ENCODE measurements around the gene SPRED1. TPM values are rescaled to one million over a fixed set of nuclear protein-coding genes. Genes with fewer than 3 reads are reported as not detected.

The SPRED1 gene
- total and polyA plus RNA-seq, 2 of the 4 experiments (the other 2 are of a cell fraction): 6.6 to 17.9 TPM

DNA sequence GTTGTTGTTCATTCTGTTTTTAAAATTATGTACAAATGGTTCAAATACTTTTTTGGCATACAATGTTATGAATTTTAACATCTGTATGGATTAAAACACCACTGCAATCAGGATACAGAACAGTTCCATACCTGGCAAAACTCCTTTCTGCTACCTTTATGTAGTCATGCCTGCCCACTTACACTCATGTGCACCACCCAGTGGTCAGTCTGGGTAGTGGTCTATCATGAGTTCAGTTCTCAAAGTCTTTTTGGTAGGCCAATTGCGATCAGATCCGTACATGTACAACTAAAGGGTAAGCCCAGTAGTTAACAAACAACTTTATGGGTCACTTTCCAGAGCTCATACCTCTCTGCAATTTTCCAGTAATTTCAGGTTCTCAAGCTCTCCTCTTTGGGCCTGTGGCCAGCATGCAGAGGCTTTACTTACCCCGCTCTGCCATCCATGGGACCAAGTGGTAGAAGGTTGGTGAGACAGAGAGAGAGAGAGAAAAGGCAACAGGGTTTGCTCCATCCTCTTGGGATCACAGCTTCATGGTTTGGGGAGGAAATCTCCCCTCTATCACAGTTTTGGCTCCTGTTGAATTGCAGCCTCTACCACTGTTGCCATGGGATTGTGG is 137.4 kb downstream of the SPRED1 start:
- dilution Hi-C loops (cut with HindIII; ENCODE audit: low sequenced_read_pairs, unreplicated experiment): no loop called here
- Histone ChIP-seq H3K36me3 (ENCODE audit: control insufficient read depth, insufficient read depth, low read length) (no peaks in the 10 kb centered on the region), H3K9ac (ENCODE audit: low read depth, low read length) (no peak overlapping the region), H3K9me1 (ENCODE audit: insufficient read depth, low read length) (no peaks in the 10 kb centered on the region), H3K27ac (ENCODE audit: insufficient read depth, low read length) (no peak overlapping the region), H3K79me1 (ENCODE audit: low read depth in 1 of 2, low read length in 2 of 2) (no peaks in the 10 kb centered on the region), H2BK120ac (ENCODE audit: low read depth, low read length) (no peak overlapping the region), H3K4me3 (ENCODE audit: insufficient read depth, low read depth, low read length) (no peak overlapping the region), H4K5ac (ENCODE audit: low read depth, low read length) (no peak overlapping the region), H3K18ac (ENCODE audit: low read depth, low read length) (no peak overlapping the region), H2AK9ac (replicated peaks; ENCODE audit: low read depth, low read length, poor library complexity) (no peak overlapping the region), H3K4me1 (ENCODE audit: control insufficient read depth, insufficient read depth, low read length) (no peaks in the 10 kb centered on the region), H3K4ac (ENCODE audit: low read depth, low read length) (no peak overlapping the region), H3K23ac (ENCODE audit: low read depth, low read length) (no peak overlapping the region), H2BK5ac (ENCODE audit: low read depth, low read length, poor library complexity, severe bottlenecking) (no peak overlapping the region), H3K27me3 (ENCODE audit: control insufficient read depth, insufficient read depth, low read length) (no peaks in the 10 kb centered on the region), H3K4me2 (ENCODE audit: low read depth, low read length) (no peak overlapping the region), H3K56ac (ENCODE audit: extremely low read depth, insufficient read depth, low read length) (no peak overlapping the region), H3K14ac (replicated peaks; ENCODE audit: low read depth, low read length) (no peak overlapping the region), H4K91ac (ENCODE audit: insufficient read depth, low read depth, low read length) (no peak overlapping the region), H3K9me3 (ENCODE audit: control insufficient read depth, insufficient read depth, low read length) (0 out of 2 replicates have a peak, but pooled peaks cover 1% of the 10 kb centered on the region), H2AFZ (replicated peaks; ENCODE audit: low read length, poor library complexity) (no peak overlapping the region), H4K20me1 (ENCODE audit: insufficient read depth, low read length) (no peaks in the 10 kb centered on the region), H2BK15ac (ENCODE audit: low read depth, low read length) (no peak overlapping the region), H2AK5ac (ENCODE audit: low read depth, low read length) (no peak overlapping the region), H2BK20ac (ENCODE audit: low read depth, low read length) (no peak overlapping the region), H4K8ac (ENCODE audit: low read depth in 2 of 2, low read length in 2 of 2) (no peak overlapping the region)
- BruUV-seq (replicated peaks): no TSS peak
- peak; percentile 87 for ATAC-seq (ENCODE audit: low read depth)
- 86% methylated on average over 2 of the region's 3 CpGs; no CpG with 5 or more reads in 1 of the 2 experiments for WGBS, 2 experiments (ENCODE audit: extremely low coverage in 2 of 2, insufficient read length in 1 of 2)
- TF ChIP-seq SMC3 (IDR thresholded peaks at IDR 0.05; ENCODE audit: low read depth, low read length) (peak; percentile 66), RAD21 (IDR thresholded peaks at IDR 0.05; ENCODE audit: low read length) (peak; percentile 64), POLR2A (IDR thresholded peaks at IDR 0.05; ENCODE audit: low read depth, low read length) (no peak)
- TF ChIP-seq, protein P1, sequence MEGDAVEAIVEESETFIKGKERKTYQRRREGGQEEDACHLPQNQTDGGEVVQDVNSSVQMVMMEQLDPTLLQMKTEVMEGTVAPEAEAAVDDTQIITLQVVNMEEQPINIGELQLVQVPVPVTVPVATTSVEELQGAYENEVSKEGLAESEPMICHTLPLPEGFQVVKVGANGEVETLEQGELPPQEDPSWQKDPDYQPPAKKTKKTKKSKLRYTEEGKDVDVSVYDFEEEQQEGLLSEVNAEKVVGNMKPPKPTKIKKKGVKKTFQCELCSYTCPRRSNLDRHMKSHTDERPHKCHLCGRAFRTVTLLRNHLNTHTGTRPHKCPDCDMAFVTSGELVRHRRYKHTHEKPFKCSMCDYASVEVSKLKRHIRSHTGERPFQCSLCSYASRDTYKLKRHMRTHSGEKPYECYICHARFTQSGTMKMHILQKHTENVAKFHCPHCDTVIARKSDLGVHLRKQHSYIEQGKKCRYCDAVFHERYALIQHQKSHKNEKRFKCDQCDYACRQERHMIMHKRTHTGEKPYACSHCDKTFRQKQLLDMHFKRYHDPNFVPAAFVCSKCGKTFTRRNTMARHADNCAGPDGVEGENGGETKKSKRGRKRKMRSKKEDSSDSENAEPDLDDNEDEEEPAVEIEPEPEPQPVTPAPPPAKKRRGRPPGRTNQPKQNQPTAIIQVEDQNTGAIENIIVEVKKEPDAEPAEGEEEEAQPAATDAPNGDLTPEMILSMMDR (conservative IDR thresholded peaks at IDR 0.05; ENCODE audit: low read depth, low read length): peak; percentile 71
- ChIA-PET POLR2A (ENCODE audit: unreplicated experiment) (no interaction called here), CTCF (interaction anchor here (0.6 kb wide), 2 partner anchors 139 to 233 kb away, joined by 3 to 4 read pairs; no protein-coding TSS in a partner anchor)
- in situ Hi-C loops (cut with MboI; ENCODE audit: low sequenced_read_pairs): no loop called here
- intact Hi-C loops (cut with micrococcal nuclease): loop anchor here (2.0 to 5.0 kb wide), 3 partner anchors 38 to 387 kb away; partner anchors contain the start of gene SPRED1
- DNase-seq: peak; percentile 58
